OCI-LY3 (cell line): Measurements from ENCODE around the gene CLIP4.

ENCODE experiments used
- H2AFZ ChIP-seq: fragments of 200-600, 300-600 bp; shearing (Covaris generic); 2 replicates; pipeline ENCODE4 v1.6.0; 2014; ENCODE audit warnings: antibody characterized with exemption, low read depth, low read length
- H3K27ac ChIP-seq: fragments of 200-600, 300-600 bp; sonication (generic); 2 replicates; pipeline ENCODE4 v1.5.1; 2014; ENCODE audit warnings: mild to moderate bottlenecking, low read length, moderate library complexity, mixed read lengths
- H3K27me3 ChIP-seq: fragments of 200-600, 300-600 bp; sonication (generic); 2 replicates; pipeline ENCODE4 v1.6.1; 2014; ENCODE audit warnings: low read depth, low read length, mixed read lengths
- H3K36me3 ChIP-seq: fragments of 200-600, 300-600 bp; sonication (generic); replicated peaks from 2 replicates; pipeline ENCODE3; 2014; ENCODE audit warnings: low read depth, low read length, mixed read lengths
- H3K4me1 ChIP-seq: fragments of 300-600, 200-600 bp; sonication (generic); 2 replicates; pipeline ENCODE4 v1.6.1; 2014; ENCODE audit warnings: low read length, mixed read lengths
- H3K4me2 ChIP-seq: fragments of 200-600, 300-600 bp; sonication (generic); 2 replicates; pipeline ENCODE4 v1.6.1; 2014; ENCODE audit warnings: low read length, mixed read lengths
- H3K4me3 ChIP-seq: fragments of 300-600, 200-600 bp; sonication (generic); 2 replicates; pipeline ENCODE4 v1.5.1; 2014; ENCODE audit warnings: antibody characterized with exemption, mild to moderate bottlenecking, low read length, moderate library complexity
- H3K79me2 ChIP-seq: fragments of 300-600, 200-600 bp; shearing (Covaris generic); 2 replicates; pipeline ENCODE4 v1.6.1; 2014; ENCODE audit warnings: mild to moderate bottlenecking, low read length, mixed read lengths
- H3K9ac ChIP-seq: fragments of 300-600, 200-600 bp; shearing (Covaris generic); 2 replicates; pipeline ENCODE4 v1.6.0; 2014; ENCODE audit warnings: mild to moderate bottlenecking, low read length, moderate library complexity
- H3K9me3 ChIP-seq: fragments of 200-600, 300-600 bp; shearing (Covaris generic); 2 replicates; pipeline ENCODE4 v1.6.1; 2014; ENCODE audit warnings: low read length, mixed read lengths; ENCODE audit not compliant: insufficient read depth
- H4K20me1 ChIP-seq: fragments of 200-600, 300-600 bp; sonication (generic); 2 replicates; pipeline ENCODE4 v1.6.1; 2016; ENCODE audit warnings: low read length, mixed read lengths; ENCODE audit not compliant: insufficient read depth
- CTCF ChIP-seq: fragments of 200-600, 300-600 bp; sonication (generic); IDR thresholded peaks from 2 replicates; pipeline ENCODE4 v1.5.1; 2014; ENCODE audit warnings: antibody characterized with exemption, low read length, low read depth
- EZH2phosphoT487 ChIP-seq: fragments of 200-600 bp; shearing (Covaris generic); IDR thresholded peaks from 2 replicates; pipeline ENCODE4 v1.6.1; 2018; ENCODE audit warnings: antibody characterized with exemption, mixed run types, low read depth

Gene CLIP4

GRCh38 chr2:29139731-29140130 is 24.5 kb downstream of the CLIP4 start:
- H3K27me3 ChIP-seq: no peaks in the 10 kb centered on the region

GRCh38 chr2:29143657-29144056 is 28.4 kb downstream of the CLIP4 start:
- Histone ChIP-seq H2AFZ (no peak overlapping the region), H3K9me3 (no peaks in the 10 kb centered on the region), H3K4me3 (no peak overlapping the region), H3K4me1 (no peaks in the 10 kb centered on the region), H4K20me1 (no peaks in the 10 kb centered on the region), H3K79me2 (0 out of 2 replicates have a peak, but pooled peaks cover 2% of the 10 kb centered on the region), H3K27me3 (no peaks in the 10 kb centered on the region), H3K9ac (no peak overlapping the region), H3K4me2 (no peak overlapping the region), H3K36me3 (no peaks in the 10 kb centered on the region), H3K27ac (no peak overlapping the region)
- TF ChIP-seq CTCF: no peak
- no peak for TF ChIP-seq EZH2phosphoT487

More at GRCh38 chr2:29139731-29140130, 24.5 kb downstream of the CLIP4 start:
- no peak overlapping the region for H3K9ac ChIP-seq
- H3K9me3 ChIP-seq: no peaks in the 10 kb centered on the region
- 0 out of 2 replicates have a peak, but pooled peaks cover 2% of the 10 kb centered on the region for H3K79me2 ChIP-seq
- H3K4me2 ChIP-seq: no peak overlapping the region
- no peaks in the 10 kb centered on the region for H4K20me1 ChIP-seq
- no peak overlapping the region for H3K27ac ChIP-seq
- no peak overlapping the region for H2AFZ ChIP-seq
- TF ChIP-seq EZH2phosphoT487 (no peak), CTCF (no peak)
- H3K4me1 ChIP-seq: no peaks in the 10 kb centered on the region
- no peak overlapping the region for H3K4me3 ChIP-seq
- H3K36me3 ChIP-seq: no peaks in the 10 kb centered on the region

GRCh38 chr2:29146197-29146596 is 31.0 kb downstream of the CLIP4 start:
- Histone ChIP-seq H3K27ac (no peak overlapping the region), H4K20me1 (no peaks in the 10 kb centered on the region), H3K9ac (no peak overlapping the region), H3K4me1 (no peaks in the 10 kb centered on the region), H3K4me2 (no peak overlapping the region), H3K9me3 (no peaks in the 10 kb centered on the region), H3K79me2 (0 out of 2 replicates have a peak, but pooled peaks cover 2% of the 10 kb centered on the region), H3K36me3 (no peaks in the 10 kb centered on the region), H2AFZ (no peak overlapping the region), H3K4me3 (no peak overlapping the region), H3K27me3 (no peaks in the 10 kb centered on the region)
- TF ChIP-seq CTCF (no peak), EZH2phosphoT487 (no peak)

GRCh38 chr2:29147963-29148362 is 32.7 kb downstream of the CLIP4 start:
- no peak overlapping the region for H3K9ac ChIP-seq
- H3K9me3 ChIP-seq: no peaks in the 10 kb centered on the region
- no peaks in the 10 kb centered on the region for H3K4me1 ChIP-seq
- H3K27ac ChIP-seq: no peak overlapping the region
- no peak overlapping the region for H2AFZ ChIP-seq
- no peak for TF ChIP-seq EZH2phosphoT487
- TF ChIP-seq CTCF: no peak
- no peak overlapping the region for H3K4me3 ChIP-seq
- no peaks in the 10 kb centered on the region for H3K27me3 ChIP-seq
- no peaks in the 10 kb centered on the region for H3K79me2 ChIP-seq
- H3K4me2 ChIP-seq: no peak overlapping the region
- H4K20me1 ChIP-seq: no peaks in the 10 kb centered on the region
- H3K36me3 ChIP-seq: no peaks in the 10 kb centered on the region
